HG03135 (cell line): ENCODE measurements around the gene GABRA4.

Experiments
- ATAC-seq: cut with Tn5 transposase; IDR thresholded peaks from one replicate; pipeline ENCODE4 v1.9.1; 2021; ENCODE audit warnings: mild to moderate bottlenecking, moderate library complexity; ENCODE audit not compliant: unreplicated experiment

The GABRA4 gene

DNA sequence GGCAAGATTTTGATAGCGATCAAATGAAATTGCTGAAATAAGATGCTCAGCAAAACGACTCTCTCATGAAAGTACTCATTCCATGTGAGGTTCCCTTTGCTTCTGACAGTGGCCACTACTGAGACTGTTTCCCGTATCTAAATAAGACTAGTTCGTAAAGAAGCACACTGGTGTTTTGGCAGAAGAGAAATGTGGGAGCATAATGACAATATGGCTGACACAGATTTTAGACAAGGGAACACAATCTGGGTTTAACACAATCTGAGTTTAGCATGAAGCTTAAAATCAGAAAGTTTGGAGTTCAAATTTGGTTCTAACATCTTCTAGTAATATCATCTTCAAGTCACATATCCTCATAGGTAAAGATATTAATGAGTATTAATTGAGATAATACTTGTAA, 13.7 kb downstream of the GABRA4 start:
- no peak for ATAC-seq

DNA sequence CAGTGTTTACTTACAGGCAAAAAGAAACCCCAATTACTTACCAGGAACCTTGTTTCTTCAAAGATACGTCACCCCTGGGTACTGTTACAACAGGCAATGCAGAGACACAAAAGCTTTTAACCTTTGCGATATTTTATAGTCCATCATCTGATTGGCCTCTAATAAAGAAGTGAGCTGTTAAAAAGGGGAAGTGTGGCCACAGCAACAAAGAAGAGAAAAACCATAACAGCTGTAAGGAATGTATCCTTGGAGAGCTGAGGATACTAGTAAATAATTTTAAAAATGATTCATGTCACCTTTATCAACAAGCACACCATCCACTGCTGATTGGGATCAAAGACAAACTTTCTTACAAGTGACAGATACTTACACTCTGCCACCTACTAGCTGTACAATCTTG, 14.1 kb downstream of the GABRA4 start:
- ATAC-seq = no peak

- ATAC-seq = no peak
Measured at GRCh38 chr4:46977245-46977644, 16.1 kb downstream of the GABRA4 start.

DNA sequence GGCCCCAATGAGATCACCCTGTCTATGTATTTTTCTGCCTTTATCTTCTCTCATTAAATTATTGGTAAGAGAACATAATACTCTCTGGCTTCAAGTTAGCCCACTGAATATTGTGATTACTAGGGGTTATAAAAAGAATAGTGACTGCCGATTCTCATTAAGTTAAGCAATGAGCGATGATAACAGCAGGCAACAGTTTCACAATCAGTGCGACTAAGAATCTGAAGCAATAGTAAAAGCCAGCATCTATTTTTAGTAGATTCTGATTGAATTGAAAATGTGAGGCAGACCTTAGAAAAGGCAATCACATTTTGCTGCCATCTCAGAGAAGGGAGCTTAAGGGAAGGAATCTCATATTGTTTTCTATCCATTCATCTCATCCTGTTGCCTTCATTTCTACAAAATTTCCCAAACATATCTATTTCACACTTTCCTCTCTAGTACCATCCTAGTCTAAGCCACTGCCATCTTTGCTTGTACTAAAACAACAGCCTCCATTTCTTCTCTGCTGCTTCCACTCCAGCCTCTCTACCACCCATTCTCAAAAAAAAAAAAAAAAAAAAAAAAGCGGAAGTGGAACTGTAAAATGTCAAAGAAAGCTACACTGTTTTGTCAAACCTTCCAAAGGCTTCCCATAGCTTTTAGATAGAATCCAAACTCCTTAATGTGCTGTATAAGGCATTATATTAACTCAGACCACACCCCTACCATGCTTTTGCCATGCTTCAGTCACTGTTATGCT, 17.4 kb downstream of the GABRA4 start:
- ATAC-seq = no peak

- ATAC-seq = no peak
Measured at GRCh38 chr4:46974891-46975543, 18.4 kb downstream of the GABRA4 start.

DNA sequence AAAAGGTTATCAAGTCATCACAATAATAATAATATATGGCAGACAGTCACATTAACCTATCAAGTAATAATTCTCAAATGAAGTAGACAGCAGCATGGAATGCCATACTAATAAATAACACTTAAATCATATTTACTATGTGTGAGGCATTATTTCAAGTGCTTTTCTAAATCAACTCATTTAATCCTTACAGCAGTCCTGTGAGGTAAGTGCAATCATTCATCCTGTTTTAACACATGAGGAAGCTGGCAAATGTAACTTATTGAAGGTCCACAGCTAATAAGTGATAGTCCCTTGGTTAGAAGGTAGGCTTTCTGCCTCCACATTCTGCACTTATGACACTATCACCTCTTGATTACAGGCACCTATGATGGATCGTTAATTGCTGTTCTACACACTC, 24.5 kb downstream of the GABRA4 start:
- ATAC-seq = no peak

DNA sequence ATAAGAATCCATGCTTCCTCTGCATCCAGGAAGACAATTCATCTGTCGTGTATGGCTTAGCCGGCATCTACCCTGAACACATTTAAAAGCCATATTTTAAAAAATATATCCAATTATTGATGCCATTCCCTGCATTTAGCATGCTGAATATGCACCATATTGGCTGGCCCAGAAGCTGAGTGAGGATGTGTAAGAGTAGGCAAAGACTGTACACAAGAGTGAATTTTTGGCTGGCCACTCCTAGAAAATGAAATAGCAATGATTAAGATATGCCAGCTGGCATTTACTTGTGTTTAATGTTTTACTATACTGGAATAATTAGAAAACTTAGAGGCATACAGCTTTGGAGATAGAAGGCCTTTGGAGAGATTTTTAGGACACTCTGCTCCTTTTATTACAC, 25.8 kb downstream of the GABRA4 start:
- no peak for ATAC-seq

DNA sequence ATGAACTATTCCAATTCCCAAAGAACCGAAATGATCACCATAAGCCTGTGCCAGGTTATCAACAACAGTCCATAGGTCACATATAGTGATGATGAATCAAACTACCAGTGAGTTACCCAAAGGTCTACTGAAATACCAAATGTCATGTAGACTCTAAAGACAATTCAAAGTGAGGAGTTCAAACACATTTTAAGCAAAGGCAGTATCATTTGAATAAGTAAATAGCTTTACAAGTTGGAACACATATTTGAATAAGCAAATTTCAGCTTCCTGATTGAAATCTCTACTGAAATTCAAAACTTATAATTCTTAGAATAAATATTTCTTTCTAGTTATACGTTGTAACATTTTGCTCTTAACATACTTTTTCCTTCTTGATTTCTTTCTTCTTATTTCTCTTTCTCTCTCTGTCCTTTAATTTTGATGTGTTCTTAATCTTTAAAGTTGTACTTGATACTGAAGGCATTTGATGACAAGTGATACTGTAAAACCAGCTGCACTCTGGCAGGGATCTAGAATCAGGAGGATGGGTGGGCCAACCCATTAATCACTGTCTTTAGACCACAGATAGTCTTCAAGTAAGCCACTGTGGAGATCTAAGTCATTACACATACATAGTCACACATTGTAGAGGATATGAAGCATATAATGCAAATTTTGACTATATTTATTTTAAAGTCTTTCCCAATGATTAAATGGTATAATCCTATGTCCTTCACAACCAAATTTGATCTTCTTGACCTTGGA, 34.5 kb downstream of the GABRA4 start:
- ATAC-seq = no peak

DNA sequence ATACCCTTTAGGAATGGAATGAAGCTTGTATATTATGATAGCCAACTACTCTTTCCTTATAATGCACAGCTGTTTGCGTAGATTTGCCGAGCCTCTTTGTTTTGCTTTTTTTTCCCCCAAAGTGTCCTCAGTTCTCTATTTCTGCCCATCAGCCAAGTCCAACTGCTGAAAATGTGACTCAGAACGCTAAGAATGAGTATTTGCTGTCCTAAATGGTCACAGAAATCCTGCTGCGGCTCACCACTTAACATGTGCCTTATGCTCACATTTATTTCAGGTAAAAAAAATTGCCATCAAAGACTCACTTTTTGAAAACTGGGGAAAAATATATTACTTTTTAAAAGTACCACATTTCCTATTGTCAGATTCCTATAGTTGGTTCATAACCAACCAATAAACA, 36.9 kb downstream of the GABRA4 start:
- no peak for ATAC-seq

GRCh38 chr4:46955601-46956000, 37.8 kb downstream of the GABRA4 start:
- ATAC-seq = no peak

GRCh38 chr4:46954643-46955042, 38.7 kb downstream of the GABRA4 start:
- ATAC-seq = no peak

DNA sequence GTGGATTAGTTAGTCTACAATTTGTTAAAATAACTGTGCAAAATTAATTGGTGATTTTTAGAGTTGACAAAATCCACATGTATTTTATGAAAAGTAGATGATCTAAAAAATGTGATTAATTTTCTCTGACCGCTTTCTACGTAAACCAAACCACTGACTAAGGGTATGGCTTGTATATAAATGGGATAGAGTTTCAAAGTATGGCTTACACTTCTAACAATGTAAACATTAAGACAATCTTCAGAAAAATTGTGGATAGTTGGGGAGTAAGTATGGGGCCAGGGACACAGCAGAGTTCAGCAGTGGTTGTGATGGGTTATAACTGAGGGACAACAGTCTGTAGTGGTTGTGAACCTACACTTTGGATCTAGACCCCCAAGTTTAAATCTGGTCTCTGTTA, 39.8 kb downstream of the GABRA4 start:
- no peak for ATAC-seq

DNA sequence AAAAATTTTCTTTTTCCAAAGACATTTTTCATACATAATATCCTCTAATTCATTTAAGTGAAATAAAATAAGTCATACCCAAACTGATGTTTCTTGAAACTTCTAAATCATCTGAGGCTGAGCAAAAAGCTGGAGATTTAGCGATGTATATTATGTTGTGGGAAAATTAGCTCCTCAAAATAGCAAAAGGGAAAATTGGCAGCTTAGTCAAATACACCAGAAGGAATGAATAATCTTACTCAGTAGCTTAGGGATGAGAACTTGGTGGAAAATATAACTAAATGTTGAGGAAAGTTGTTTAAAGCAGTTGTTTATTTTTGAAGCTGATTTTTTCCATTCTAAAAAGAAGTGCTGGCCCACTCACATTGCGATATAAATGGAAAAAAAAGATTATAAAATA, 40.9 kb downstream of the GABRA4 start:
- no peak for ATAC-seq

DNA sequence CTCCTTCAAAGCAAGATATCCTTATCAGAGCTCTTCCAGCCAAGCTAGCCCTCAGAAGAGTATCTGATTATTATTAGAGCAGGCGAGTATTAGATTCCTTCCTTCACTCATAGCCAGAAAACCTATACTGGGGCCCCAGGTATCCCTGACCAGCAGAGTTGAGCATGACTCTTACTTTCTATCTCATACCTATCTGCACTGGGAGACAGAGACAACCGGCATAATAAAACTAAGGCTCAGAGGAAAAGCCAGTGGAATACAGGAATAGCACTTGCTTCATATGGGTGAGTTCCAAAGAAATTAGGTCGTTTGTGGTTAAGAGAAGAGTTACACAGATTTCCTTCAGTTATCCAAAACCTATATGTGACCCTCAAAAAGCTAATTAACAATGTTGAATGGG, 42.6 kb downstream of the GABRA4 start:
- no peak for ATAC-seq

GRCh38 chr4:46949822-46950221, 43.6 kb downstream of the GABRA4 start:
- ATAC-seq = no peak

GRCh38 chr4:46947541-46947940, 45.8 kb downstream of the GABRA4 start:
- ATAC-seq = no peak

DNA sequence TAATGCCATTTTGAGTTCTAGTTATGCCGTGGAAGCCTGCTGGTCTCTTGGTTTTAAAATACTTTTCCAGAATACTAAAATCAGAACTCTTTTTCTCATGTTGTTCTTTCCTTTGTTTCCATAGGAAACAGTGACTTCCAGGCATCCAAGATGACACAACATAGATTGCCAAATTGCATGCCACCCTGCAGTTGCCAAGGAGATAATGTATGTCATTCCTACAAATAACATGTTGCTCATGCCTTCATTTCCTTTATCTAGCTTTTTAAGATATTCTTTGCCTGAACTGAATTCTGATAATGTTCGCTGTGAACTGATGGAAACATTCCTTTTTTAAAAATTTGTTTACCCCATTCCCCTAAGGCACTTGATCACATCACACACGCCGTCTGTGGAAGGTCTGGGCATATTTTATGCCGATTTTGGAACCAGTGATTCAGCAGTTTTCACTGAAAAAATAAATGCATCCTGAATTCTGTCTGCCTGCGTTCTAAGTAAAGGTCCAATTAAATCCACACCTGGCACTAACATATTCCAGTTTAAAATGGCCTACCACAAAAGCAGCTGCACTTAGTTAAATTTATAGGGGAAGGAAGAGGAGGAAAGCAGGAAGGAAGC, 46.4 kb downstream of the GABRA4 start:
- no peak for ATAC-seq

DNA sequence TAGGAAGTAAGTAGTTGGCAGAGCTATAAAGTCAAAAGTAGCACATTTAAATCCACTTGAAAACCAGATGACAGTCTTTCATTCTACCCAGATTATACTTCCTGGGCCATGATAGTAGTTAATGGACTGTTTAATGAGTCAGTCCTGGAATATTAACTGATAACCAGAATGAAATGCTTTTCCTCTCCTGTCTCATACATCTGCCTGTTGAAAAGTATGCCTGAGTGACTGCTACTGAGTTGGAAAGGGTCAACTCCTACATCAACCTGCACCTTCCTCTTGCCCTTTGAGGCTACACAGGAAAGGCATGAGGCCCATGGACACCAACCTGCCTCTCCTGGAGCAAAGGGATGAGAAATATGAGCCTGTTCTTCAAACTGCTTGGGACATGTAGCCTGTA, 48.3 kb downstream of the GABRA4 start:
- no peak for ATAC-seq

DNA sequence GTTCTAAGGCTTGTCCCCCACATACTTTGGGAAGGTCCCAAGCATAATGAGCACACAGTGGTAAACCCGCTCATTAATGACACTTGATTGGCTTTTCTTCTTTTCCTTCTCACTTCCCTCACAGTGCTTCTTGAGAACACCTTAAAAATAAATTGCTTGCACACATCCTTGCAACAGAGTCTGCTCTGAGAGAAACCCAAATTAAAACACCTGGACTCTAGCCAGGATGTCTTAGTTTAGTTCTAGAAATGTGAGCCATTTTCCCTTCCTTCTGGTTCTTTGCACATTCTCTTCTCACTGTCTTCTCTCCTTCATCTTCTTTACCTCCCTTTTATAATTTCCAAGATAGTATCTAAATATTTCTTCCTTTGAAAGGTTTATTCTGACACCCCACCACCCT, 49.0 kb downstream of the GABRA4 start:
- ATAC-seq = no peak

DNA sequence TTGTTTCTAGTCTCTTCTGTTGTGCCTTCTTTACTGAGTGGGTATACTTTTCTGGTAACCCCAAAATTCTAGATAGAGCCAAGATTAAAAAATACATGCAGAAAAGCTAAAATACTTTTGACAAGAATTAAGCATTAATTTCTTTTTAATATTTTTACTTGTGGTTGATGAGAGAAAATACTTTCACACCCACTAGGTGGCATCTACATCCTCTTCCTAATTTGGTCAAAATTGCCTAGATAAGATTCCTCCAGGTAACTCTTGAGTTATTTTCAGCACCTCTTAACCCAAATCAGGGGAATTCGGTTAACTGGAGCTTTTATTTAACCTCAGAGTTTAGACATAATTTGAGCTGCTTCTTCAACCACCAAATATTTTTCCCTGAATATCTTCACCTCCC, 55.9 kb downstream of the GABRA4 start:
- no peak for ATAC-seq

DNA sequence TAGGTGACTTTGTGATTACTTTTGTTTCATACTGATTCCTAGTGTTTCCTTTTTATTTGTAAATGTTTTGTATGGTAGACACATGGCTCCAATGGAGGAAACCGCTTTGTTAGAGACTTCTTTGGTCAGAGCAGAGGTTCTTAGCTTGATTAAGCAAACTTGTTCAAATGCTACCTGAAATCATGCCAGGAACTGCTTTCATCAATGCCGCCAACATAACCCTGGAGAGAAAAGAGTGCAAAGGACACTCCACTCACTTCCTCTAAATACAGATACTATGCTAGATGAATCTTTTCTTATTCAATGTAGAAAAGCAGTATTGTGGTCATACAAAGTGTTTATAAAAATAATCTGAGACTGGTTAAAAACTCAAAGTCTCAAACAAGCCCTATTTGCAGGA, 58.7 kb downstream of the GABRA4 start:
- ATAC-seq = no peak

- ATAC-seq = no peak
Measured at GRCh38 chr4:46933686-46934085, 59.7 kb downstream of the GABRA4 start.
